BJ (cell line): Measurements from ENCODE around the gene PGAP6. TPM values are rescaled to one million over a fixed set of nuclear protein-coding genes. Genes with fewer than 3 reads are reported as not detected.

Source experiments
- CTCF ChIA-PET: fragments of 350-600 bp; formaldehyde crosslinking; extraction: SDS; loops from one replicate; lab custom pipeline; 2021; ENCODE audit warnings: antibody characterized with exemption, inconsistent platforms; lab: Yijun Ruan, JAX
- POLR2A ChIA-PET: fragments of 300-600 bp; sonication (Branson Sonifier 250); formaldehyde crosslinking; extraction: SDS; loops from one replicate; lab custom pipeline; 2021; ENCODE audit warnings: antibody characterized with exemption; lab: Charles Lee
- DNase-seq: peaks from one replicate; pipeline ENCODE4 v3.0.0-alpha.2; 2011; ENCODE audit warnings: low read depth
- H3K27me3 ChIP-seq: 2 replicates; pipeline ENCODE4 v1.6.0; 2011; ENCODE audit warnings: low read length; ENCODE audit not compliant: control insufficient read depth, insufficient read depth
- H3K36me3 ChIP-seq: 2 replicates; pipeline ENCODE4 v1.5.1; 2011; ENCODE audit warnings: low read length; ENCODE audit not compliant: control insufficient read depth, insufficient read depth
- H3K4me3 ChIP-seq: 2 replicates; pipeline ENCODE4 v1.5.1; 2011; ENCODE audit warnings: low read depth, mild to moderate bottlenecking, control low read depth, low read length
- polyA plus RNA-seq: library from polyadenylated mRNA; depleted of rRNA; stranded (reverse); fragments of >200 nt; gene quantifications from 2 replicates; pipeline ENCODE4 v1.2.3, GENCODE V29; 2011
- TF ChIP-seq, protein P1 (sequence below): IDR thresholded peaks from 2 replicates; pipeline ENCODE4 v1.5.1; 2011; ENCODE audit warnings: low read depth, mild to moderate bottlenecking, control low read depth, inconsistent platforms, low read length, moderate library complexity; ENCODE audit not compliant: insufficient read depth

PGAP6 gene
- polyA plus RNA-seq, 1 experiment: 131 TPM

DNA sequence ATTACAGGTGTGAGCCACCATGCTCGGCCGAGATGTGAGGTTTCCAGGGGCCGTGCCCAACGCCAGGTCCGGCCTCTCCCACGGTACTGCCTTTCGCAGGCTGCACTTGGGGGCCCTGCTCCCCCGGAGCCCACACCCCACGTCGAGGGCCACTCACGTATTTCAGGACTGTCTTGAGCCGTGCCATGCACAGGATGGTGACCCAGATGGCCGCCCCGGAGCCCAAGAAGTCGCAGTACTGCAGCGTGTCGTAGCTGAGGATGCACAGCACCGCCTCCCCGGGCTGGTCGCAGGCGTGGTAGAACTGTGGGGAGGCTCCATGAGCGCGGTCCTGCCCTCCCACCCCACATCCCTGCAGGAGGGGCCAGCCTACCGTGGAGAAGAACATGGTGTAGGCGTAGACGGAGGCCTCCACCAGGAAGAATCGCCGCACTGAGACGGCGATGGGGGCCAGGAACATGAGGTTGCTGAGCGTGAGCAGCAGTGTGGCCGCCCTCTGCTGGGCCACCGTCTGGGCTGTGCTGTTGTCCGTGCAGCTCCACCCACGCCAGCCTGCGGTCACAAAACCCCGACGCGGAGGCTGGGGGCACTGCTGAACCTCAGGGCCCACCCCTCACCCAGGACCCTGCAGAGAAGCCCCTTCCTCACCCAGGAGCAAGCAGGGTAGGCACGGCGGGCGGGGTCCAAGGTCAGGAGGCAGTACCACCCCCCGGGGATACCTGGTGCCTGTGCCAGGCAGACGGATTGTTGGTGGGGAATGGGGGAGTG lies 7.7 kb downstream of the PGAP6 start:
- H3K36me3 ChIP-seq: peaks cover 28% of the 10 kb centered on the region
- no peak overlapping the region for H3K4me3 ChIP-seq
- ChIA-PET POLR2A (no interaction called here), CTCF (no interaction called here)
- DNase-seq: no peak
- TF ChIP-seq, protein P1, sequence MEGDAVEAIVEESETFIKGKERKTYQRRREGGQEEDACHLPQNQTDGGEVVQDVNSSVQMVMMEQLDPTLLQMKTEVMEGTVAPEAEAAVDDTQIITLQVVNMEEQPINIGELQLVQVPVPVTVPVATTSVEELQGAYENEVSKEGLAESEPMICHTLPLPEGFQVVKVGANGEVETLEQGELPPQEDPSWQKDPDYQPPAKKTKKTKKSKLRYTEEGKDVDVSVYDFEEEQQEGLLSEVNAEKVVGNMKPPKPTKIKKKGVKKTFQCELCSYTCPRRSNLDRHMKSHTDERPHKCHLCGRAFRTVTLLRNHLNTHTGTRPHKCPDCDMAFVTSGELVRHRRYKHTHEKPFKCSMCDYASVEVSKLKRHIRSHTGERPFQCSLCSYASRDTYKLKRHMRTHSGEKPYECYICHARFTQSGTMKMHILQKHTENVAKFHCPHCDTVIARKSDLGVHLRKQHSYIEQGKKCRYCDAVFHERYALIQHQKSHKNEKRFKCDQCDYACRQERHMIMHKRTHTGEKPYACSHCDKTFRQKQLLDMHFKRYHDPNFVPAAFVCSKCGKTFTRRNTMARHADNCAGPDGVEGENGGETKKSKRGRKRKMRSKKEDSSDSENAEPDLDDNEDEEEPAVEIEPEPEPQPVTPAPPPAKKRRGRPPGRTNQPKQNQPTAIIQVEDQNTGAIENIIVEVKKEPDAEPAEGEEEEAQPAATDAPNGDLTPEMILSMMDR: no peak
- H3K27me3 ChIP-seq: no peaks in the 10 kb centered on the region

DNA sequence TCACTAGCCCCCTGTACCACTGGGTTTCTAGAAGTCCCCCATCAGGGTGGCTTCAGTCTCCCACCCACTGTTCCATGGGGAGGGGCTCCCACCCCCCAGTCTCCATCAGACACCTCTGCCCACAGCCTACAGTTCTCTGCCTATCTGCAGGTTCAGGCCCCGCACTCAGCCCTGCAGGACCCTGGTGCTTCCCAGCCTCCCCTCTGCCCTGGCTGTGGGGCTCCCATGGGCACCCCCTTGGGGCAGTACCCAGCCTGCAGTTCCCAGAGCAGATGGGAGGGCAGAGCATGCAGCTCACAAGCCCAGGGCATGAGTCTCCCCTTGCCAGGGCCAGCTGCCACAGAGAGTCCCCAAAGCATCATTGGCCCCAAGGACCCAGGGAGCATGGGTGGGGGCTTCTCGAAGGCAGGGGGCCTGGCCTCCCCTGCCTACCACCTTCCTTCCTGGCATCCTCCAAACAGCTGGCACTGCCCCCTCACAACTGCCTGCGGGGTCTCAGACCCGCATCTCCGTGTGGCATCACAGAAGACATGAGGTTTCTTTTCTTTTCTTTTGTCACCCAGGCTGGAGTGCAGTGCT lies 8.7 kb downstream of the PGAP6 start:
- Histone ChIP-seq H3K4me3 (no peak overlapping the region), H3K27me3 (no peaks in the 10 kb centered on the region), H3K36me3 (peaks cover 35% of the 10 kb centered on the region)
- POLR2A ChIA-PET: no interaction called here
- no peak for DNase-seq
- CTCF ChIA-PET: no interaction called here
- TF ChIP-seq, protein P1: no peak

DNA sequence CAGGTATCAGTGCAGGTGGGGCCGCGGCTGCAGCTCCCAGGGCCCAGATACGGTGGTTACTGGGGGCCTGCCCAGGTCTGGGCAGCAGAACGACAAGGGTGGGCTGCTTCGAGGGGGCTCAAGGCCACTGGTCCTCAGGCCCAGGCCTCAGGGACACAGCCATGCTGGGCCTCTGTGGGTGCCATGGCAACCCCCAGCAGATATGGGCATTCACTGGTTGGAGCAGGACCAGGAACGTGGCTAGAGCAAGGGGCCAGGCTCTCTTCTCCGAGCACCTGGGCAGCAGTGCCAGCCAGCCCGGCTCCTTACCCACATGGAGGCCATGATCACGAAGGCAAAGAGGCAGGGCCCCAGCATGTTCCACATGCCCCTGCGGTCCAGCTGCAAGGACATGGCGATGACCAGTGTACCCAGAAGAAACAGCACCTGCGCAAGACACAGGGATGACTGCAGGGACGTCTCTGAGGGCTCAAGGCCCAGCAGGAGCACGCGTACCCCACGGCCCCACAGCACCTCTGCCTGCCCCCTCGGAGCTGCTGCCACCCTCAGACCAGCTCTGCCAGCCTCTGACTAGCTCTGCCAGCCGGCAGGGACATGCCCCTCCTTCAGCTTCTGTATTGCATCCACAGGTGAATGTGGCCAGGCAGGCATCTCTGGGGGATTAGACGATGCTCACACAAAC lies 9.3 kb downstream of the PGAP6 start:
- ChIA-PET CTCF (no interaction called here), POLR2A (no interaction called here)
- peaks cover 41% of the 10 kb centered on the region for H3K36me3 ChIP-seq
- H3K4me3 ChIP-seq: no peak overlapping the region
- DNase-seq: no peak
- no peaks in the 10 kb centered on the region for H3K27me3 ChIP-seq
- TF ChIP-seq, protein P1: no peak

DNA sequence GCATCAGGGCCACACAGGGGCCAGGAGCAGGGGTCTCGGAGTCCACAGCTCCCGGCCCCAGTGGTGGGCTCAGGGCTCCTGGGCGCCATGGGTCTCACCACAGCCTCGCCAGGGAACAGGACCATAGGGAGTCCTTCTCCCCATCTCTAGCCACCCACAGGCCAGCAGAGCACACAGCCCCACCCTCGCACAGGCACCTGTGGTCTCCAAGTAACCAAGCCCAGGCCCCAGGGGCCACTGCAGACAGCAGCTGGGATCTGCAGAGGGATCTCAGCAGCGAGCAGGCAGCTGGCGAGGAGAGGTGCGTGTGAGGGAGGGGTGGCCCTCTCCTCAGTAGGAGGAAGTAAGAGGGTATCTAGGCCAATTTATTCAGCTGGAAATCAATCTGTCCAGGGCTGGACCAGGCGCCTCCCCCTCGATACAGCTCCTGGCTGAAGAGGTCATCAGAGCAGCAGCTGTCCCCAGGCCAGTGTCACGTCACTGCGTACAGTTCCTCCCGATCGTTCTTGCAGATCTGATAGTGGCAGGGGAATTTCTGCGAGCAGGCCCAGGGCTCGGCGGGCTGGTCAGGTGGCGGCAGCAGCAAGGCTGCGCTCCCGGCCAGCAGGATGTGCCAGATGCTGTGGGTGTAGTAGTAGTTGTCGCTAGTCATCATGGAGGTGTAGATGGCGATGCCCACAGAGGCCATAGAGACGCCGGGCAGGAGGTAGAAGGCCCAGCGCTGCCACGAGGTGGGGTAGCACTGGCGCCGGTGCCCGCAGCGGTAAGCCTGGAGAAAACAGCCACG lies 10.1 kb downstream of the PGAP6 start:
- CTCF ChIA-PET: interaction anchor here (1.6 to 1.9 kb wide), 2 partner anchors 9 to 11 kb away, joined by 4 to 10 read pairs; no protein-coding TSS in a partner anchor
- no peak overlapping the region for H3K4me3 ChIP-seq
- H3K36me3 ChIP-seq: peaks cover 42% of the 10 kb centered on the region
- DNase-seq: no peak
- TF ChIP-seq, protein P1: no peak
- H3K27me3 ChIP-seq: no peaks in the 10 kb centered on the region
- POLR2A ChIA-PET: no interaction called here
